GM12801 (cell line): ENCODE measurements around the gene ZNF778.

Source experiments
- CTCF ChIP-seq: IDR thresholded peaks from one replicate; pipeline ENCODE4 v1.5.1; 2011; ENCODE audit warnings: control low read depth; ENCODE audit not compliant: insufficient read length; ENCODE audit errors: extremely low read depth

The ZNF778 gene

GRCh38 chr16:89281189-89281577, 63.7 kb downstream of the ZNF778 start:
- TF ChIP-seq CTCF = no peak

- TF ChIP-seq CTCF = no peak
Measured at GRCh38 chr16:89281829-89282228, 64.3 kb downstream of the ZNF778 start.

- TF ChIP-seq CTCF = no peak
Measured at GRCh38 chr16:89282523-89282922, 65.0 kb downstream of the ZNF778 start.

GRCh38 chr16:89283449-89283848, 65.9 kb downstream of the ZNF778 start:
- TF ChIP-seq CTCF = no peak

- no peak for TF ChIP-seq CTCF
Measured at GRCh38 chr16:89285381-89285780, 67.9 kb downstream of the ZNF778 start.

GRCh38 chr16:89286096-89286495, 68.6 kb downstream of the ZNF778 start:
- TF ChIP-seq CTCF = no peak
